Stimulated activated CD8-positive, alpha-beta memory T cell treated with anti-CD3 and anti-CD28 coated beads, Interleukin-15, amount 100 ng/mL, for 4 hours (primary cell): ENCODE results near the gene NCOA6.
"Not testable (repeated sequence)": the region's sequence is repeated elsewhere in the genome, so short reads cannot be mapped to it uniquely, and the experiment has no call there.

Experiments
- DNase-seq, 2 donors: peaks; one replicate each; pipeline ENCODE4 v3.0.0-alpha.2; 2020; ENCODE audit warnings: low read depth in 2 of 2

NCOA6 gene

GRCh38 chr20:34829191-34829590, 3.7 kb upstream of the NCOA6 start:
- DNase-seq = no peak

- DNase-seq = peak; percentile 35
Observed at GRCh38 chr20:34824806-34825529, 483 bp downstream of the NCOA6 start.

DNA sequence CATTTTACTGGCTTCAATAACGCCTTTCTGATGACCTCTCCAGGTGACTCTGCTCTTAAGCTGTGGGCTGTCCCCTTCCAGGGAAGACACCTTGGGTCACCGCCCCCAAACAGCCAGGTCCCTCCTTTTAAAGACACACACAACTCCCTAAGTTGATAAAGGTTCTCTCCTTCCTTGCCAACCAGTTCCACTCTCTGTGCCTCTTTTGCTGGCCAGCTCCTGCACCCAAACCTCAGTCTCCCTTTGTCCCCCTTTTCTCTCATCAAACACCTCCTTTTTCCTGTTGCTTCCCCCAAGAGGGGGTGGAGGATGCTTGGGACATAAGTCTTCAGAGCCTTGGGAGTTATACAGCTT, 1.0 kb downstream of the NCOA6 start:
- DNase-seq = peak; percentile 35 to 56

- DNase-seq = no peak
Observed at GRCh38 chr20:34824026-34824425, 1.4 kb downstream of the NCOA6 start.

- no peak for DNase-seq
Observed at GRCh38 chr20:34820805-34821578, 4.5 kb downstream of the NCOA6 start.

DNA sequence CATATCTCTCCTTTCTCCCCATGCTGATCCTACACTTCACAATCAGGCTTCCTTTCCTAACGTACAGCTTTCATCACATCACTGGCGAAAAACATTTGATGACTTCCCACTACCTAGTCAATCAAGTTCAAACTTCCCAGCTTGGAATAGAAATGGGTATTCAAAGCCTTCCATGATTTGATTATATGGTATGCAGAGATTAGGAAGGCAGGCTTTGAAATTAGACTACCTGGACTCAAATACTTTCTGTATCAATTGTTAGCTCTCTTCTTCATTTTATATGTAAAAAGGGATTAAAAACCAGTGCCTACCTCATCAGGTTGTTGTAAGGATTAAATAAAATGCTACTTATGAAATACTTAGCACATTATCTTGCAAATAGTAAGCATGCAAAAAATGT, 7.7 kb downstream of the NCOA6 start:
- DNase-seq = no peak

GRCh38 chr20:34817072-34817471, 8.4 kb downstream of the NCOA6 start:
- DNase-seq = no peak

GRCh38 chr20:34815636-34816035, 9.8 kb downstream of the NCOA6 start:
- no peak for DNase-seq

GRCh38 chr20:34808583-34808982, 16.9 kb downstream of the NCOA6 start:
- DNase-seq = no peak

GRCh38 chr20:34807944-34808465, 17.4 kb downstream of the NCOA6 start:
- not testable (repeated sequence) for DNase-seq

- DNase-seq = no peak
Observed at GRCh38 chr20:34806255-34806654, 19.2 kb downstream of the NCOA6 start.

GRCh38 chr20:34798871-34799270, 26.6 kb downstream of the NCOA6 start:
- DNase-seq = no peak

- no peak for DNase-seq
Observed at GRCh38 chr20:34798328-34798727, 27.1 kb downstream of the NCOA6 start.

- DNase-seq = no peak
Observed at GRCh38 chr20:34797012-34797995, 28.1 kb downstream of the NCOA6 start.

- DNase-seq = no peak
Observed at GRCh38 chr20:34794006-34794585, 31.4 kb downstream of the NCOA6 start.

DNA sequence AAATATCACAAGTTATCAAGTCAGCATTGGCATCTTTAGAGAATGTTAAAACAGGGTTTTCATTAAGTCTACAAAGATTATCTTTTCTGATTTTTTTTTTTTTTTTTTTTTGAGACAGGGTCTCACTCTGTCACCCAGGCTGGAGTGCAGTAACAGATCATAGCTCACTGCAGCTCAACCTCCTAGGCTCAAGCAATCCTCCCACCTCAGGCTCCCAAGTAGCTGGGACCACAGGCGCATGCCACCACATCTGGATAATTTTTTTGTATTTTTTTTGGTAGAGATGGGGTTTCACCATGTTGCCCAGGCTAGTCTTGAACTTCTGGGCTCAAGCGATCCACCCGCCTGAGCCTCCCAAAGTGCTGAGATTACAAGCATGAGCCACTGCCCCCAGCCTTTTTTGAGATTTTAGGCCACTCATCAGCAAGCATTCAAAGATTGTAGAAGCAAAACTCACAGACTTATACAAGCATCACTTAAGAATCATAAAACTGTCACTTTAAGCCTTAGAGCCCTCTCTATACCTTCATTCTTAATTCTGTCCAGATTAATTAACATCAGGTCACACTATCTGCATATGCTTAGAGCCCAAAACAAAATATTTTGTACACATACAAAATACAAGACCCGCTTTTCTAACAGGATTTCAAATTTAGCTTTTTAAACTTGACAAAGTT, 32.6 kb downstream of the NCOA6 start:
- DNase-seq = no peak

- no peak for DNase-seq
Observed at GRCh38 chr20:34791289-34792020, 34.0 kb downstream of the NCOA6 start.

DNA sequence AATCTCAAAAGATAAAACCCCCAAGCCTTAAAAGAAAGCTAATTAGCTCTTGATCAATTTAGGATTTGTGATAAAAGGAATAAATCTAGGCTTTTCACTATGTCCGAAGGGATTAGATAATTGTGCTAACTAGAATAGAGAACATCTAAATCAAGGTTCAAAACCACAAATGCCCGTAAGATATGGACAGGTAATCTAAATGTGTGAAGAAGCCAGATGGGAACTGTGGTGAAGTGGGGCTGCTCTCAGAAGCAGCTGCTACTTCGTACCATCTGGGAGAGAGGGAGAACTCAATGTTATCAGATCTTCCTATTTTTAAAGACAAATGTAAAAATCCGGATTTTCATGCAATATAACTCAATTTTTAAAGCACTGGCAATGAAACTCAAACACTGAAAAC, 44.2 kb downstream of the NCOA6 start:
- DNase-seq = no peak

GRCh38 chr20:34780291-34780690, 45.2 kb downstream of the NCOA6 start:
- DNase-seq = not testable (repeated sequence)

- DNase-seq = no peak
Observed at GRCh38 chr20:34776177-34776576, 49.3 kb downstream of the NCOA6 start.
